ENCODE data around the gene WDR82. TPM values are rescaled to one million over a fixed set of nuclear protein-coding genes. Genes with fewer than 3 reads are reported as not detected.

The WDR82 gene
- total and polyA plus RNA-seq, 2 of the 8 experiments (the other 6 are each of a cell fraction or from before 2014, with no cell fraction given) = 33.5 to 82.7 TPM

DNA sequence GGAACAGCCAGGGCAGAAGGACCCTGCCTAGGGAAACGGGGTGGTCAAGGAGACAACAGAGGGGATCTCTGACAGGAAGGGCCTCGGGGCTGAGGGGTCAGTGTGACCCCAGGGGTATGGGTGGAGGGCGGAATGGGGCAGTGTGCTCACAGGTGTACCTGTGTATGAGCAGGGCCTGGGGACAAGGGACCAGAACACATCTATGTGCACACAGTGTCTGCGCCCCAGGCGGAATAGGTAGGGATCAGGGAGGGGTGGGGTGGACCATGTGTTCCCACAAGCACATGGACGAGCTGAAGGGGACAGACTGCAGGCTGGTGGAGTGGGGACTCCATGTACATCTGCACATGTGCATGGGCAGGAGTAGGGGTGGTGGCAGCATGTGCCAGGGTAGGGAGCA lies 48.0 kb downstream of the WDR82 start:
- ChIA-PET CTCF (ENCODE audit: partially characterized antibody) (interaction anchor here (0.6 to 14.4 kb wide), 26 partner anchors 13 to 611 kb away, joined by 3 to 336 read pairs (median 6); partner anchors contain the start of genes PPM1M, TLR9 and WDR82), POLR2A (ENCODE audit: partially characterized antibody) (no interaction called here)
- no peak overlapping the region for H3K27ac ChIP-seq (ENCODE audit: low read depth, low read length)
- H3K14ac ChIP-seq (ENCODE audit: insufficient read length) = no peak overlapping the region
- H3K9me3 ChIP-seq (ENCODE audit: insufficient read depth in 2 of 2, low read depth in 1 of 2, low read length in 1 of 2) = no peaks in the 10 kb centered on the region
- FAIRE-seq = no peak
- H4K8ac ChIP-seq (ENCODE audit: extremely low read depth, insufficient read depth, low read length) = no peak overlapping the region
- no peak overlapping the region for H3K18ac ChIP-seq (ENCODE audit: extremely low read depth, low read length)
- H3K23ac ChIP-seq (ENCODE audit: insufficient read length) = no peak overlapping the region
- no peak overlapping the region for H3K4me3 ChIP-seq (ENCODE audit: extremely low read depth in 1 of 4, insufficient read depth in 2 of 4, low read depth in 3 of 4, low read length in 4 of 4)
- WGBS, 2 experiments (ENCODE audit: extremely low coverage in 1 of 2, insufficient coverage in 1 of 2, insufficient read length in 1 of 2, insufficient replicate concordance in 2 of 2, low coverage in 1 of 2, low lambda C conversion rate in 2 of 2, missing lambda C conversion rate in 1 of 2) = 90% methylated on average over 5 of the region's 6 CpGs; no CpG with 5 or more reads in 1 of the 2 experiments
- H3K4me2 ChIP-seq (ENCODE audit: insufficient read depth in 1 of 2, low read depth in 2 of 2, low read length in 2 of 2) = no peak overlapping the region
- H3K36me3 ChIP-seq (ENCODE audit: control insufficient read depth in 2 of 4, insufficient read depth in 4 of 4, low read length in 3 of 4) = peaks cover 5 to 17% (median 11%) of the 10 kb centered on the region in 4 experiments; a peak in 5 of 8 replicates
- H3K79me1 ChIP-seq (ENCODE audit: low read depth, low read length) = peaks cover 4% of the 10 kb centered on the region
- H2BK12ac ChIP-seq (ENCODE audit: low read depth, low read length) = no peak overlapping the region
- no peak overlapping the region for H2BK15ac ChIP-seq (ENCODE audit: low read length)
- H3K23me2 ChIP-seq (ENCODE audit: low read depth, low read length) = no peaks in the 10 kb centered on the region
- H2BK20ac ChIP-seq (ENCODE audit: low read length) = no peak overlapping the region
- no peak overlapping the region for H3K4ac ChIP-seq (replicated peaks; ENCODE audit: insufficient read length, low read depth, low read length)
- peaks cover 0 to 5% (median 3%) of the 10 kb centered on the region in 4 experiments; a peak in 5 of 7 replicates for H3K4me1 ChIP-seq (replicated peaks in 1 of 4; ENCODE audit: control insufficient read depth in 3 of 4, insufficient read depth in 4 of 4, low read length in 3 of 4)
- H3K27me3 ChIP-seq (replicated peaks in 1 of 4; ENCODE audit: control insufficient read depth in 3 of 4, extremely low read depth in 1 of 4, insufficient read depth in 3 of 4, low read length in 3 of 4) = no peaks in the 10 kb centered on the region
- no peak overlapping the region for H4K91ac ChIP-seq (replicated peaks; ENCODE audit: insufficient read length, low read length)
- no peak overlapping the region for H2BK120ac ChIP-seq (replicated peaks; ENCODE audit: low read depth, low read length)
- no peak overlapping the region for H4K5ac ChIP-seq (ENCODE audit: insufficient read length, low read depth, low read length)
- H3K9ac ChIP-seq (replicated peaks in 1 of 4; ENCODE audit: extremely low read depth in 1 of 4, low read depth in 3 of 4, low read length in 3 of 4) = no peak overlapping the region
- no peak overlapping the region for H2AFZ ChIP-seq (ENCODE audit: low read length)
- no peak overlapping the region for H3K56ac ChIP-seq (replicated peaks; ENCODE audit: insufficient read length, low read depth, low read length)
- DNase-seq (ENCODE audit: low read depth in 1 of 2, low spot score in 2 of 2) = no peak
- H2BK5ac ChIP-seq (ENCODE audit: low read depth, low read length) = no peak overlapping the region
- peaks cover 0 to 2% of the 10 kb centered on the region in 2 experiments; a peak in 1 of 4 replicates for H3K79me2 ChIP-seq (ENCODE audit: control insufficient read depth in 1 of 2, insufficient read depth in 2 of 2, low read length in 2 of 2)
- H2AK5ac ChIP-seq (ENCODE audit: low read depth, low read length) = no peak overlapping the region
- H4K20me1 ChIP-seq (replicated peaks in 1 of 2; ENCODE audit: control insufficient read depth in 1 of 2, insufficient read depth in 2 of 2, low read length in 2 of 2) = peaks cover 10 to 12% of the 10 kb centered on the region in 2 experiments
- TF ChIP-seq CTCF (IDR thresholded peaks at IDR 0.05; ENCODE audit: control extremely low read depth in 1 of 3, insufficient read depth in 1 of 3, low read depth in 1 of 3, low read length in 3 of 3) (no peak), TEAD4 (IDR thresholded peaks at IDR 0.05; ENCODE audit: low read depth, low read length) (no peak), CTBP2 (IDR thresholded peaks at IDR 0.05; ENCODE audit: borderline replicate concordance, insufficient read depth, insufficient read length, low read length) (no peak), CREB1 (IDR thresholded peaks at IDR 0.05) (no peak), POU5F1 (IDR thresholded peaks at IDR 0.05; ENCODE audit: low read depth, low read length) (no peak), GABPA (IDR thresholded peaks at IDR 0.05; ENCODE audit: borderline replicate concordance, insufficient read depth, low read length) (no peak), MAFK (IDR thresholded peaks at IDR 0.05; ENCODE audit: low read depth, low read length) (no peak), SIRT6 (IDR thresholded peaks at IDR 0.05; ENCODE audit: low read length) (no peak), SUZ12 (IDR thresholded peaks at IDR 0.05; ENCODE audit: low read length) (no peak), RXRA (IDR thresholded peaks at IDR 0.05; ENCODE audit: insufficient read depth, low read depth, low read length) (no peak), FOSL1 (IDR thresholded peaks at IDR 0.05; ENCODE audit: insufficient read depth, low read depth, low read length) (no peak)
- TF ChIP-seq, protein P1, sequence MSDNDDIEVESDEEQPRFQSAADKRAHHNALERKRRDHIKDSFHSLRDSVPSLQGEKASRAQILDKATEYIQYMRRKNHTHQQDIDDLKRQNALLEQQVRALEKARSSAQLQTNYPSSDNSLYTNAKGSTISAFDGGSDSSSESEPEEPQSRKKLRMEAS (IDR thresholded peaks at IDR 0.05) = no peak
